GM06990 (cell line): ENCODE data around the gene ZC3H7A.

Source experiments
- DNase-seq: peaks from one replicate; pipeline ENCODE4 v3.0.0-alpha.2; 2011; ENCODE audit not compliant: insufficient read length; ENCODE audit errors: extremely low read depth
- H3K27me3 ChIP-seq: replicated peaks from 2 replicates; pipeline ENCODE4 v1.6.0; 2011; ENCODE audit warnings: low read length; ENCODE audit not compliant: control insufficient read depth, insufficient read depth
- H3K36me3 ChIP-seq: 2 replicates; pipeline ENCODE4 v1.5.1; 2011; ENCODE audit warnings: low read length; ENCODE audit not compliant: control insufficient read depth, insufficient read depth
- H3K4me3 ChIP-seq: replicated peaks from 2 replicates; pipeline ENCODE4 v1.5.1; 2011; ENCODE audit warnings: low read depth, mild to moderate bottlenecking, control low read depth, low read length
- TF ChIP-seq, protein P1 (sequence below): IDR thresholded peaks from 2 replicates; pipeline ENCODE4 v1.5.1; 2011; ENCODE audit warnings: low read length, control low read depth, mild to moderate bottlenecking, inconsistent platforms; ENCODE audit not compliant: insufficient read depth, poor library complexity, severe bottlenecking

The ZC3H7A gene

DNA sequence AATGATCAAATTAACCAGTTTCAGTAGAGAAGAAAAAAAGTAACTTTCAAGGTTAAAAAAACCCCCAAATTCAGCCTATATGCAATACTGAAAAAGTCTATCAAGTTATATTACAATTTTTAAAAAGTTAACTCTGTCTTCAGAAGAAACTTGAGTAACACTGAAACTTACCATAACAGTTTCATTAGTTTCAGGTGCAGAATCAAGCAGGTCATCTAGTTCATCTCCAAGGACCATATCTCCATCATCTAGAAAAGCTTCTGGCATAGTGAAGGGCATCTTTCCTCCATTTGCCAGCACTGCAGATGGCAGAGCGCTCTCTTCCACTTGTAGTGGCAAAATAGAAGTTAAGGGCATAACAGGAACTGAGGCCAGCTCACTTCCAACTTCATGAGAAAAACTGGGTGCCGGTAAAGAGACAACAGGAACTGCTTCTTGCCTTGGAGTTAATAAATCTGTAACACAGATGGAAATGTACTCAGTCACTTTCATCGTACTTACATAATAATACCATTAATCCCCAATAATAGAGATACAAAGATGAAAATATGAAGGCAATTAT, 22.9 kb downstream of the ZC3H7A start:
- Histone ChIP-seq H3K36me3 (peaks cover 19% of the 10 kb centered on the region), H3K4me3 (no peak overlapping the region), H3K27me3 (no peaks in the 10 kb centered on the region)
- DNase-seq = no peak
- TF ChIP-seq, protein P1, sequence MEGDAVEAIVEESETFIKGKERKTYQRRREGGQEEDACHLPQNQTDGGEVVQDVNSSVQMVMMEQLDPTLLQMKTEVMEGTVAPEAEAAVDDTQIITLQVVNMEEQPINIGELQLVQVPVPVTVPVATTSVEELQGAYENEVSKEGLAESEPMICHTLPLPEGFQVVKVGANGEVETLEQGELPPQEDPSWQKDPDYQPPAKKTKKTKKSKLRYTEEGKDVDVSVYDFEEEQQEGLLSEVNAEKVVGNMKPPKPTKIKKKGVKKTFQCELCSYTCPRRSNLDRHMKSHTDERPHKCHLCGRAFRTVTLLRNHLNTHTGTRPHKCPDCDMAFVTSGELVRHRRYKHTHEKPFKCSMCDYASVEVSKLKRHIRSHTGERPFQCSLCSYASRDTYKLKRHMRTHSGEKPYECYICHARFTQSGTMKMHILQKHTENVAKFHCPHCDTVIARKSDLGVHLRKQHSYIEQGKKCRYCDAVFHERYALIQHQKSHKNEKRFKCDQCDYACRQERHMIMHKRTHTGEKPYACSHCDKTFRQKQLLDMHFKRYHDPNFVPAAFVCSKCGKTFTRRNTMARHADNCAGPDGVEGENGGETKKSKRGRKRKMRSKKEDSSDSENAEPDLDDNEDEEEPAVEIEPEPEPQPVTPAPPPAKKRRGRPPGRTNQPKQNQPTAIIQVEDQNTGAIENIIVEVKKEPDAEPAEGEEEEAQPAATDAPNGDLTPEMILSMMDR = no peak

DNA sequence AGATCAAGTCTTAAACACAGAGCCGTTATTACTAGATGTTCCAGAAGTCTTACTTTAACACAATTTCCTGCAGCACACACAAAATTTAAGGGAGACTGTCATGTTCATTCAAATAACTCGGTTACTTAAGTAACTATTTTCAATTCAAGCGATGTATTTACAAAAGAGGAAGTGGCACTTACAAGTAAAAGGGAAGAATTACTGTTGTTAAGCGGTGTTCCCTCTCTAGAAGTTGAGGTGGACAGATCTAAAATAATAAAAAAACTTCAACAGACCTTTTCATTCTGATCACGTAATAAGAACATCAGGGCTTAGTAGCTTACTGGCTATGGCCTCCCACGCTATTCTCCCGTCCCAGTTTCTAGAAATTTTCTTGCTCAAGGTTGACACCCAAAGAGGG, 28.2 kb downstream of the ZC3H7A start:
- H3K27me3 ChIP-seq = no peaks in the 10 kb centered on the region
- H3K4me3 ChIP-seq = no peak overlapping the region
- H3K36me3 ChIP-seq = peaks cover 19% of the 10 kb centered on the region
- TF ChIP-seq, protein P1 = no peak
- DNase-seq = peak; percentile 59

DNA sequence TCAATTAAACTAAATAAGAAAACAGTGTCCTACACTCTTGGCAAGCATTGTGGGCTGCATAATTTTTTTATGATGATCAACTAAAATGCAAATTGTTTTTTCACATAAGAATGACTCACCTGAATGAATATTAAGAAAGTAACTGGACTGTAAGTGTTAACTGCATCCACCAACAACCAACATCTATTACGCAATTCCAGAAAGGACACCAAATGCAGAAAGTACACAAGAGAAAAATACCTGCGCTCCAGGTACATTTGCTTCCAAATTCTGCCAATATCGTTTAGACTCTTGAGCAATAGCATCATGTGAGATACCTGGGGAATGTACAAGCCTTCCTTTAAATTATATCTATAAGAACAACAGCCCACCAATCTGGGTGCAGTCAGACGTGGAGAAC, 34.6 kb downstream of the ZC3H7A start:
- H3K27me3 ChIP-seq = no peaks in the 10 kb centered on the region
- no peak for DNase-seq
- H3K36me3 ChIP-seq = peaks cover 20% of the 10 kb centered on the region
- H3K4me3 ChIP-seq = no peak overlapping the region
- TF ChIP-seq, protein P1 = no peak

DNA sequence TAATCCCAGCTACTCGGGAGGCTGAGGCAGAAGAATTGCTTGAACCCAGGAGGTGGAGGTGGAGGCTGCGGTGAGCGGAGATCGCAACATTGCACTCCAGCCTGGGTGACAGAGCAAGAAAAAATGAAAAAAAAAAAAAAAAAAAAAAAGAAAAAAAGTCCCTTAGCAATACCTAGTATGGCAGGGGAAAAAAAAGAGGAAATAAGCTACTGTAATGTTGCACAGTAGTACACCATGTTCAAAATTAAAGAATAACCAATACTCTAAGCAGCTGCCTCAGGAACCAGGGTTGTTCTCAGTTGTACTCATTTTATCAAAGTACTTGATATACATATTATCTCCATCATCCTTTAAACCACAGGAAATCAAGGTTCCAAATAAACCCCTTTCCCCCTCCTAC, 37.1 kb downstream of the ZC3H7A start:
- peaks cover 27% of the 10 kb centered on the region for H3K36me3 ChIP-seq
- H3K4me3 ChIP-seq = no peak overlapping the region
- TF ChIP-seq, protein P1 = no peak
- H3K27me3 ChIP-seq = no peaks in the 10 kb centered on the region
- DNase-seq = no peak

DNA sequence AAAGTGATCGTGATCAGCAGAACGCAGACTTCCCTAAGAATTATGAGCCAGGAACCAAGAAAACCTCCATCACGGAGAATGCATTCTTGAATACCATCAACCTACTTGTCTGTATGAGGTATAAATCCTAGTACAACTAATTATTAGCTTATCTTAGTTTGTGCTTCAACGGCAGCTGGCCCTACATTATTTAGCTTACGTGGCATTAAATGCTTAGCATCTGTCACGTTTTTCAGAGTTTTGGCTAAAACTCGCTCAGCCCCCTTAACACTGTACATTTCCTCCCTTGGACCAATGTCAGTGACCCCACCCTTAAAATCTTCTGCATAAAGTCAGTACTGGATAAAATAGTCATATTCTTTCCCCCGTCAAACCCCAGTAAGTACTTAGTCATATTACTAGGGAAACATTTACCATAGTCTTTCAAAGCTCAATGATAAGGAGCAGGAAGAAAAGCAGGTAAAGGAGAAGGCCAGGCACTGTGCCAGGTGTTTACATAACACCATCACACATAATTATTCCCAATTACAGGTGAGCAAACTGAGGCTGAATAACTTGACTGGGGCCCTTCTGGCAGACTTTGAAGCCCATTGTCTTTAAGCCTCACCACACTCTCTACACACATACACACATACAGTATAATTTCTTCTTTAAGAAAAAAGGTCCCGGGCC, 37.8 kb downstream of the ZC3H7A start:
- Histone ChIP-seq H3K4me3 (no peak overlapping the region), H3K27me3 (no peaks in the 10 kb centered on the region), H3K36me3 (peaks cover 27% of the 10 kb centered on the region)
- TF ChIP-seq, protein P1 = no peak
- no peak for DNase-seq
